Measurements from ENCODE around the gene AGBL4. TPM values are rescaled to one million over a fixed set of nuclear protein-coding genes. Genes with fewer than 3 reads are reported as not detected.

The AGBL4 gene
- total RNA-seq, 5 donors from 2014 or later (not counting 1 experiment from before 2014, with no cell fraction given) = 0.58 TPM; not detected in 4

DNA sequence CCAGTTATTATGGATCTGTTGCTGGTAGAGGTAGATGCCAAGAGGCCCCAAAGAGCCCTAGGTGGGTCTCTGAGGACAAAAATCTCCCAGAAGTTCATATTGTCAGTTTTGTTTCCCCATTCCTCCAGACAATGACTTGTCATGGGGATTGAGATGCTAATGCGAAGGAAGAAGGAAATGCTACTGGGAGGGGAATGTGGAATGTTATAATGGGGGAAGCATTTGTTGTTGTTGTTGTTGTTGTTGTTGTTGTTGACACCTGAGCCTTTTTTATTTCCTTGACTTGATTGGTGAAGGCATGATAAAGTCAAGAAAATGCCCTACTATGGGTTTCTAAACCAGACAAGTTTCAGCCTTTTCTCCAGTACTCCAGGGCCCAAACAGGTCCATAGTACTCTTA lies 1356.0 kb downstream of the AGBL4 start:
- Histone ChIP-seq H3K27me3 (replicated peaks in 1 of 2; ENCODE audit: control insufficient read depth in 2 of 2, extremely low read depth in 1 of 2, insufficient read depth in 2 of 2, low read length in 1 of 2) (peaks cover 0 to 8% of the 10 kb centered on the region in 2 experiments), H3K4me3 (ENCODE audit: control insufficient read depth in 1 of 2, extremely low read depth in 1 of 2, low read length in 1 of 2) (no peak overlapping the region), H3K36me3 (ENCODE audit: control insufficient read depth in 2 of 2, extremely low read depth in 1 of 2, insufficient read depth in 1 of 2, low read length in 1 of 2) (no peaks in the 10 kb centered on the region), H3K4me1 (ENCODE audit: control insufficient read depth in 1 of 2, extremely low read depth in 1 of 2, insufficient read depth in 2 of 2, low read length in 2 of 2) (no peaks in the 10 kb centered on the region), H3K27ac (ENCODE audit: low read length) (no peak overlapping the region), H3K9me3 (no peaks in the 10 kb centered on the region)
- ATAC-seq (replicated peaks in 1 of 4) (no peak), DNase-seq (no peak)
- Mint-ChIP-seq H3K27ac (no peak overlapping the region), H3K4me3 (no peak overlapping the region), H3K9me3 (no peaks in the 10 kb centered on the region), H3K36me3 (no peaks in the 10 kb centered on the region), H3K4me1 (no peaks in the 10 kb centered on the region), H3K27me3 (peaks cover 4 to 10% of the 10 kb centered on the region in 2 donors)
- no CpG with 5 or more reads among the region's 1 CpG for WGBS (ENCODE audit: insufficient coverage)
- POLR2A ChIA-PET = no interaction called here
- CTCF ChIA-PET = no interaction called here

DNA sequence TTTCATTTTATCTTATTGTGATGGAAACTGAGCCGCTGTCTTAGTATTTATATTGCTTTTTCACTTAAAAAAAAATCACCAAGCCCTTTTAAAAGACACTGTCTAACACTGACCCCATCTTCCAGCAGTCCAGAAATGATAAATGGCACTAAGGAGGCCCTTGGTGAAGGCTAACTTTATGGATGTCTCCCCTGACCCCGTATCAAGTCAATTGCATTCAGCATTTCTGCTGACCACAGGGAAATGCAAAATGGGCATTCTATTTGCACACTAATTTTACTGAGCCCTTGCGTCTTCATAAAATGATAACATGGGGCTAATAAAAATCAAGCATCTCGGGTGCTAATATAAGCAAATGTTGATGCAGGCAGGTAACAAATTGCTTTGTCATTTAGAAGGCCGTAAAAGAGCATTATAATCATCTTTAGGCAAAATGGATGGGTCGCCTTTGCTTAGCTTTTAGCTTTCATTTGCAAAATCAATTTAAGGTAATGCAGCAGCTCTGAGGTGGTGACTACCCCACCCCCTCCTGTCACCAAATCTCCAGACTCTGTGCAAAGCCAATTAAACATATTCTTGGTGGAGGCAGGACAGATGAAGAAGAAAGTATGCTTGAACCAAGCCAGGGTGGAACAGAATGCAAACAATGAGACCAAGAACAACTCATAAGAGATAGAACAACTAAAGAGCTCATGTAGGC lies 1357.9 kb downstream of the AGBL4 start:
- Mint-ChIP-seq H3K4me3 (no peak overlapping the region), H3K4me1 (no peaks in the 10 kb centered on the region), H3K9me3 (no peaks in the 10 kb centered on the region), H3K27ac (no peak overlapping the region), H3K27me3 (peaks cover 6 to 10% of the 10 kb centered on the region in 2 donors), H3K36me3 (no peaks in the 10 kb centered on the region)
- ATAC-seq (replicated peaks in 1 of 4) (no peak), DNase-seq (no peak)
- H3K36me3 ChIP-seq (ENCODE audit: control insufficient read depth in 2 of 2, extremely low read depth in 1 of 2, insufficient read depth in 1 of 2, low read length in 1 of 2) = no peaks in the 10 kb centered on the region
- H3K27me3 ChIP-seq (replicated peaks in 1 of 2; ENCODE audit: control insufficient read depth in 2 of 2, extremely low read depth in 1 of 2, insufficient read depth in 2 of 2, low read length in 1 of 2) = peaks cover 0 to 6% of the 10 kb centered on the region in 2 experiments
- ChIA-PET CTCF (interaction anchor here in 1 of 2 donors (0.6 kb wide), 1 partner anchor 641 kb away, joined by 3 read pairs; no protein-coding TSS in a partner anchor), POLR2A (no interaction called here)
- WGBS (ENCODE audit: insufficient coverage) = 83% methylated on average over 4 of the region's 6 CpGs
- no peaks in the 10 kb centered on the region for H3K9me3 ChIP-seq
- no peak overlapping the region for H3K4me3 ChIP-seq (ENCODE audit: control insufficient read depth in 1 of 2, extremely low read depth in 1 of 2, low read length in 1 of 2)
- no peak overlapping the region for H3K27ac ChIP-seq (ENCODE audit: low read length)
- H3K4me1 ChIP-seq (ENCODE audit: control insufficient read depth in 1 of 2, extremely low read depth in 1 of 2, insufficient read depth in 2 of 2, low read length in 2 of 2) = no peaks in the 10 kb centered on the region

DNA sequence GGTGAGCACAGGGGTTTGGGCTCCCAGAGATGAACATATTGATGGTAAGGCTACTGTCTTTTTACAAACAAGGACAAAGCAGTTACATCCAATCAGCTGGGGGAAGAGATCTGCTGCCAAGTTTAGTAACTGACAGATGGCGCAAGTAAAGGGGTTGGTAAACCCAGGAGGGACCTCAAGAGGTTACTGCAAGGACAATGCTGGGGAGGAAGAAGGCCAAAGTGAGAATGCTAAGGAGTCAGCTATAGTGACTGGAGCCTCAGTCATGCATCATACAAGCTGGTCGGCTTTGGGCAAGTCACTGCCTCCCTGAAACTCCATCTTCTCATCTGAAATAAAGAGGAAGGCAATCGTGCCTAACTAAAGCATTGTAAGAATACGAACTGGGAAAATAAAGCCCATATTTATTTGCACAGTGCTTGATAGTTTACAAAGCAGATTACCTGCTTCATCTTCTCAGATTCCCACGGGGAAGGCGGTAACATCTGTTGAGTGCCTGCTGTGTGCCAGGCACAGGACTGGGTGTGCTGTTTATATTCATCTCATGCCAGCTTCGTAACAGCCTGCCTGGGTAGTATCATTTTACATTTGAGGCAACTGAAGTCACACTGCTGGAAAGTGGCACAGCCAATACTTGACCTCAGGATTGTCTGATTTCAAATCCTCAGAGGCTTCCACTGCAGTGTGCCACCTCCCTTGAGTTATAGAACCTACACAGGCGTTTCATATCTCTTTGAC lies 1361.9 kb downstream of the AGBL4 start:
- Histone ChIP-seq H3K27ac (ENCODE audit: low read length) (no peak overlapping the region), H3K36me3 (ENCODE audit: control insufficient read depth in 2 of 2, extremely low read depth in 1 of 2, insufficient read depth in 1 of 2, low read length in 1 of 2) (no peaks in the 10 kb centered on the region), H3K4me1 (ENCODE audit: control insufficient read depth in 1 of 2, extremely low read depth in 1 of 2, insufficient read depth in 2 of 2, low read length in 2 of 2) (no peaks in the 10 kb centered on the region), H3K9me3 (no peaks in the 10 kb centered on the region), H3K27me3 (replicated peaks in 1 of 2; ENCODE audit: control insufficient read depth in 2 of 2, extremely low read depth in 1 of 2, insufficient read depth in 2 of 2, low read length in 1 of 2) (peaks cover 0 to 5% of the 10 kb centered on the region in 2 experiments), H3K4me3 (ENCODE audit: control insufficient read depth in 1 of 2, extremely low read depth in 1 of 2, low read length in 1 of 2) (no peak overlapping the region)
- no peak for DNase-seq
- H3K36me3 Mint-ChIP-seq = no peaks in the 10 kb centered on the region
- no peak overlapping the region for H3K27ac Mint-ChIP-seq
- no peak for ATAC-seq (replicated peaks in 1 of 4)
- H3K27me3 Mint-ChIP-seq = peaks cover 0 to 5% of the 10 kb centered on the region in 2 donors
- no peak overlapping the region for H3K4me3 Mint-ChIP-seq
- H3K4me1 Mint-ChIP-seq = no peaks in the 10 kb centered on the region
- ChIA-PET POLR2A (interaction anchor here in 1 of 2 donors (0.6 kb wide), 1 partner anchor 13 kb away, joined by 3 read pairs; no protein-coding TSS in a partner anchor), CTCF (no interaction called here)
- no peaks in the 10 kb centered on the region for H3K9me3 Mint-ChIP-seq
- WGBS (ENCODE audit: insufficient coverage) = 84% methylated on average over 4 of the region's 8 CpGs

- Histone ChIP-seq H3K4me1 (ENCODE audit: control insufficient read depth in 1 of 2, extremely low read depth in 1 of 2, insufficient read depth in 2 of 2, low read length in 2 of 2) (no peaks in the 10 kb centered on the region), H3K36me3 (ENCODE audit: control insufficient read depth in 2 of 2, extremely low read depth in 1 of 2, insufficient read depth in 1 of 2, low read length in 1 of 2) (no peaks in the 10 kb centered on the region), H3K4me3 (ENCODE audit: control insufficient read depth in 1 of 2, extremely low read depth in 1 of 2, low read length in 1 of 2) (no peak overlapping the region), H3K27ac (ENCODE audit: low read length) (no peak overlapping the region), H3K27me3 (replicated peaks in 1 of 2; ENCODE audit: control insufficient read depth in 2 of 2, extremely low read depth in 1 of 2, insufficient read depth in 2 of 2, low read length in 1 of 2) (peaks cover 0 to 5% of the 10 kb centered on the region in 2 experiments), H3K9me3 (no peaks in the 10 kb centered on the region)
- WGBS (ENCODE audit: insufficient coverage) = 10% methylated on average over 2 of the region's 6 CpGs
- Mint-ChIP-seq H3K27me3 (peaks cover 0 to 7% of the 10 kb centered on the region in 2 donors), H3K36me3 (no peaks in the 10 kb centered on the region), H3K4me3 (no peak overlapping the region), H3K27ac (no peak overlapping the region), H3K9me3 (no peaks in the 10 kb centered on the region), H3K4me1 (no peaks in the 10 kb centered on the region)
- ChIA-PET CTCF (no interaction called here), POLR2A (no interaction called here)
- ATAC-seq (replicated peaks in 1 of 4) = no peak
- DNase-seq = no peak
Observed at GRCh38 chr1:48659801-48660200, 1364.0 kb downstream of the AGBL4 start.

DNA sequence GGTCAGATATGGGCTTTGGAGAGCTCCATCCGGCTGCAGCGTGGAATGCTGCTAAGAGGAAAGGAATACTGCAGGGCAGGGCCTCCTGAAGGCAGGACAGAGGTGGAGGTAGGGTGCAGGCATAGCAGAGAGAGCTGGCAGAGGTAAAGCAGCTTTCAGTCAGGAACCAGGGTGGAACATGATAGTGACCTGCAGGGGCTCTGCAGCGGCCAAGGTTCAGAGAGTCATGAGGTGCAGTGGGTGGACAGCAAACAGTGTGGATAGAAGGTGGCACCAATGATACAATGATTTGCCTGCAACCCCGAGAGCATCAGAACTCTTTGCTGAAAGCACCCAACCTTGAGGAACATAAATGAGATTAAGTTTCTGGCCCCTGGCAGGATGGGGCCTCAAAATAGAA lies 1366.3 kb downstream of the AGBL4 start:
- ChIA-PET POLR2A (no interaction called here), CTCF (interaction anchor here in 1 of 2 donors (1.2 kb wide), 1 partner anchor 20 kb away, joined by 3 read pairs; no protein-coding TSS in a partner anchor)
- H3K4me3 ChIP-seq (ENCODE audit: control insufficient read depth in 1 of 2, extremely low read depth in 1 of 2, low read length in 1 of 2) = no peak overlapping the region
- Mint-ChIP-seq H3K4me3 (no peak overlapping the region), H3K36me3 (no peaks in the 10 kb centered on the region), H3K9me3 (no peaks in the 10 kb centered on the region), H3K27me3 (peaks cover 3 to 7% of the 10 kb centered on the region in 2 donors), H3K4me1 (no peaks in the 10 kb centered on the region), H3K27ac (no peak overlapping the region)
- 70% methylated on average over 4 of the region's 4 CpGs for WGBS (ENCODE audit: insufficient coverage)
- no peaks in the 10 kb centered on the region for H3K4me1 ChIP-seq (ENCODE audit: control insufficient read depth in 1 of 2, extremely low read depth in 1 of 2, insufficient read depth in 2 of 2, low read length in 2 of 2)
- no peaks in the 10 kb centered on the region for H3K9me3 ChIP-seq
- H3K27ac ChIP-seq (ENCODE audit: low read length) = no peak overlapping the region
- DNase-seq (no peak), ATAC-seq (replicated peaks in 1 of 4) (no peak)
- H3K27me3 ChIP-seq (replicated peaks in 1 of 2; ENCODE audit: control insufficient read depth in 2 of 2, extremely low read depth in 1 of 2, insufficient read depth in 2 of 2, low read length in 1 of 2) = peaks cover 0 to 10% of the 10 kb centered on the region in 2 experiments
- no peaks in the 10 kb centered on the region for H3K36me3 ChIP-seq (ENCODE audit: control insufficient read depth in 2 of 2, extremely low read depth in 1 of 2, insufficient read depth in 1 of 2, low read length in 1 of 2)

- Histone ChIP-seq H3K27me3 (replicated peaks in 1 of 2; ENCODE audit: control insufficient read depth in 2 of 2, extremely low read depth in 1 of 2, insufficient read depth in 2 of 2, low read length in 1 of 2) (peaks cover 0 to 6% of the 10 kb centered on the region in 2 experiments), H3K36me3 (ENCODE audit: control insufficient read depth in 2 of 2, extremely low read depth in 1 of 2, insufficient read depth in 1 of 2, low read length in 1 of 2) (no peaks in the 10 kb centered on the region), H3K27ac (ENCODE audit: low read length) (no peak overlapping the region), H3K4me3 (ENCODE audit: control insufficient read depth in 1 of 2, extremely low read depth in 1 of 2, low read length in 1 of 2) (no peak overlapping the region), H3K9me3 (no peaks in the 10 kb centered on the region), H3K4me1 (ENCODE audit: control insufficient read depth in 1 of 2, extremely low read depth in 1 of 2, insufficient read depth in 2 of 2, low read length in 2 of 2) (no peaks in the 10 kb centered on the region)
- POLR2A ChIA-PET = no interaction called here
- CTCF ChIA-PET = no interaction called here
- Mint-ChIP-seq H3K4me1 (no peaks in the 10 kb centered on the region), H3K36me3 (no peaks in the 10 kb centered on the region), H3K27ac (no peak overlapping the region), H3K4me3 (no peak overlapping the region), H3K9me3 (no peaks in the 10 kb centered on the region), H3K27me3 (peaks cover 6 to 8% of the 10 kb centered on the region in 2 donors)
- WGBS (ENCODE audit: insufficient coverage) = 78% methylated on average over 4 of the region's 8 CpGs
- ATAC-seq (replicated peaks in 1 of 4) (no peak), DNase-seq (no peak)
Observed at GRCh38 chr1:48654606-48655210, 1369.0 kb downstream of the AGBL4 start.
